Measurements from ENCODE around the gene INSRR. TPM values are rescaled to one million over a fixed set of nuclear protein-coding genes. Genes with fewer than 3 reads are reported as not detected.

INSRR gene
- not detected in 2 replicates for total RNA-seq (2014; rRNA removed; shearing (Covaris generic))

DNA sequence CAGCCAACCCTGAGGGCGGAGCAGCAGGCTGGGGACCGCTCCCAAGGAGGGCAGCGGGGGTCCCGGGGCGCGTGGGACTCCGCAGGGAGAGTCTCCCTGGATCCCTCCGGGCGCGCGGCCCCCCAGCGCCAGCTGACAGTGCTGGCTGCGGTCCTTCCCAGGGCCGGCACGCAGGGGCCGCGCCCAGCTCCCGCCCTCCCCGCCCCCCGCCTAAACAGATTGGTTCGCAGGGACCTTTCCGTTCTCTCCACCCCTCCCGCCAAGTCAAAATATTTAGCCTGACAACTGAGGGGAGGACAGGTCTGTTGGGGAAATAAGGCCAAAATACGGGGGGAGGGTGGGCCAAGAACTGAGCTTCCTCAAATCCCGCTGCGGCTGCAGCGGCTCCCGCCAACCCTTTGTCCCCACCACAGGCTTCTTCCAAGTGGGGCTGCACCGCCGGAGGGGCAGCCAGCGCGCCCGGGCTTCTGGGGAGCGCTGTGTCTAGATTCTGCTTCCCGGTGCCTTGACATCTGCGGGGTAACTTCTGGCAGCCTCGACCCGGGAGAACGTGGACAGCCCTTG, at the start of gene INSRR:
Gene INSRR (minus strand): TSS at position 159 of the 564 bp plus-strand sequence. CDS start 496 bp downstream, outside the sequence.
- Histone ChIP-seq H3K9me3 (replicated peaks) (no peaks in the 10 kb centered on the region), H3K4me1 (peaks cover 4% of the 10 kb centered on the region; the same call in 1 of the 2 replicates), H3K4me3 (peak within 1 kb of the TSS; percentile 40), H3K27me3 (peaks cover 28% of the 10 kb centered on the region), H3K36me3 (no peaks in the 10 kb centered on the region), H3K27ac (no peak within 1 kb of the TSS)
- peak in 1 of 2 experiments; percentile 26 for DNase-seq

DNA sequence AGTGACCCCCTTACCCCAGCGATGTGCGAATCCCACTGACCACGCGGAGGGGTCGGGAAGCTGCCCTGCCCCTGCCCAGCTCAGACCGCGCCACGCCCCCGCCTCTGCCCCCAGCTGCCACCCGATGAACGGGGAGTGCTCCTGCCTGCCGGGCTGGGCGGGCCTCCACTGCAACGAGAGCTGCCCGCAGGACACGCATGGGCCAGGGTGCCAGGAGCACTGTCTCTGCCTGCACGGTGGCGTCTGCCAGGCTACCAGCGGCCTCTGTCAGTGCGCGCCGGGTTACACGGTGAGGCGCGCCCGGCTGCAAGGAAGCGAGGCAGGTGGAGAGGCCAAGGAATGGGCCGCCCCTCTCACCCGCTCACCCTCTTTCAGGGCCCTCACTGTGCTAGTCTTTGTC, 49.6 kb upstream of the INSRR start:
- Histone ChIP-seq H3K4me3 (no peak overlapping the region), H3K27ac (no peak overlapping the region), H3K36me3 (no peaks in the 10 kb centered on the region), H3K9me3 (replicated peaks) (no peaks in the 10 kb centered on the region), H3K27me3 (no peaks in the 10 kb centered on the region), H3K4me1 (no peaks in the 10 kb centered on the region)
- DNase-seq: no peak

DNA sequence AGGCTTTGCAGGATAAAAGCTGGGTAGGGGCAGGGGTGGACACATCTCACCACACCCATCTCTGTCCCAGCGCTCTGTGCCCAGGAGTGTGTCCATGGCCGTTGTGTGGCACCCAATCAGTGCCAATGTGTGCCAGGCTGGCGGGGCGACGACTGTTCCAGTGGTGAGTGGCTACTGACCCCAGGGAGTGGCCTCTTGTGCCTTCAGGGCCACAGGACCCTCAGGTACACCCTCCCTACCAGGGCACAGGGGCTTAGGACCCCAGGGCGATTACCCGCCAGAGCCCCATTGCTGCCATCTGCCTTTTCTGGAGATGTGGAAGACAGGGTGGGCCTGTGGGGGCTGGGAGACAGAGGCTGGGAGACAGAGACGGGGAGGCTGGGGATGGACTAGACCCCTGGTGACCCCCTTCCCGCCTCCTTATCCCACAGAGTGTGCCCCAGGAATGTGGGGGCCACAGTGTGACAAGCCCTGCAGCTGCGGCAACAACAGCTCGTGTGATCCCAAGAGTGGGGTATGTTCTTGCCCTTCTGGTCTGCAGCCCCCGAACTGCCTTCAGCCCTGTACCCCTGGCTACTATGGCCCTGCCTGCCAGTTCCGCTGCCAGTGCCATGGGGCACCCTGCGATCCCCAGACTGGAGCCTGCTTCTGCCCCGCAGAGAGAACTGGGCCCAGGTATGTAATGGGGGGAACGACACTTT, 47.4 kb upstream of the INSRR start:
- Histone ChIP-seq H3K27me3 (no peaks in the 10 kb centered on the region), H3K4me1 (no peaks in the 10 kb centered on the region), H3K27ac (no peak overlapping the region), H3K9me3 (replicated peaks) (no peaks in the 10 kb centered on the region), H3K36me3 (no peaks in the 10 kb centered on the region), H3K4me3 (no peak overlapping the region)
- DNase-seq: no peak

DNA sequence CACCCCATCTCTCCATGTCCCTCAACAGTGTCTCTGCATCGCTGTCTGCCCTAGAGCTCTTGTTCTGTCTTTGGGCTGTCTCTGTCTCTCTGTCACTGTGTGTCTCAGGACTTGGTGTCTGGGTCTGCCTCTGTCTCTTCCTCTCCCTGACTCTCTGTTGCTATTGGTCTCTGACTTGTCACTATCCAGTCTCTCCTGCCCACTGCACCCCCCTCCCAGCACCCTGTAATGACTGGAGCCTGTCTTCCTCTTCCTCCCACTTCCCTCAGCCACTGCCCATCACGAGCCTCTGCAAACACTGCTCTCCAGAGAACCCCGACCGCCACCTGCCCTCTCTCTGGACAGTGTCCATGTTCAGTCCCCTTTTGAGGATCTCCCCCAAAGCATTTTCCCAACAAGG, 46.7 kb upstream of the INSRR start:
- Histone ChIP-seq H3K4me1 (no peaks in the 10 kb centered on the region), H3K27ac (no peak overlapping the region), H3K9me3 (replicated peaks) (no peaks in the 10 kb centered on the region), H3K4me3 (no peak overlapping the region), H3K36me3 (no peaks in the 10 kb centered on the region), H3K27me3 (no peaks in the 10 kb centered on the region)
- no peak for DNase-seq

DNA sequence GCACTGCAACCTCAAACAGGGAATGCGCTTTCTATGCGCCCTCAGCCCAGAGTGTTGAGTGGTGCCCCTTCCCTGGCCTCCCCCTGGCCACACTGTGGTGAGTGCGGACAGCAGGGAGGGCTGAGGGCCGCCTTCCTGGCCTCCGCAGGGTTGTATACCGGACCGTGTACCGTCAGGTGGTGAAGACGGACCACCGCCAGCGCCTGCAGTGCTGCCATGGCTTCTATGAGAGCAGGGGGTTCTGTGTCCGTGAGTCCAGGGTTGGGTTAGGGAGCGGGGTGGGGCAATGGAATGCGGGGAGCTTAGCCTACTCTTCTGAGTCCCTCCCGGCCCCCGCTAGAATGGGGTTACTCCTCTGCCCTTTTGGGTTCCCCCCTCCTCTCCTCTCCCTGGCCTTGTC, 46.3 kb upstream of the INSRR start:
- no peaks in the 10 kb centered on the region for H3K4me1 ChIP-seq
- H3K27ac ChIP-seq: no peak overlapping the region
- no peak overlapping the region for H3K4me3 ChIP-seq
- H3K9me3 ChIP-seq (replicated peaks): no peaks in the 10 kb centered on the region
- H3K36me3 ChIP-seq: no peaks in the 10 kb centered on the region
- DNase-seq: no peak
- H3K27me3 ChIP-seq: no peaks in the 10 kb centered on the region

DNA sequence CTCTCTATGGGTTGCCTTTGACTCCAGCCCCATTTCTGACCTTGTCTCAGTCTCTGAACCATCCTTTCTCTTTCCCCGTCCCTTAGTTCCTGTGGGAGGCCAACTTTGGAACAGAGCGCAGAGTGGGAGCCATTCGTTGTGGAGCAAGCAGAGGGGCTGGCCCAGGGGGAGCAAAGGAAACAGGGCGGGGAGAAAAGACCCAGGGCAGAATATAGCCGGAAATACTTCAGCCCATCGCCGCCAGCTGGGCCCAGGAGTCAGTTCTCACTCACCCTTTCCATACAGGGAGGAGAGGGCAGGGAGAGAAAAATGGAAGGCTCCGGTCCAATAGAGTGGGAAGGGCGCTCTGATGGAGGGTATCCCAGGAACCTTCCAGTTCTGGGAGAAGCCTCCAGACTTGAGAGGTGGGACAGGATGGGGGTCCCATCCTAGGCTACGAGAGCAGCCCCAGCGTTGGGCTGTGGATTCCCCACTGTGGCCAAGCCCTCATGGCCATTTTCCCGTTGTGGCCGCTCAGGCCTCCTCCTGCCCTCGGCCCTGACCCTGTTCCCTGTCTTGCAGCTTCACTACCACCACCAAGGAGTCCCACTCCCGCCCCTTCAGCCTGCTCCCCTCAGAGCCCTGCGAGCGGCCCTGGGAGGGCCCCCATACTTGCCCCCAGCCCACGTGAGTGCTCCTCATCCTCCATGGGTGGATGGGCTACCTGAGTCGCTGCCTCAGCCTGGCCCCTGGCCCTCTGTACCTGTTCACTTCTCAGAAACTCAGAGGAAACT, 45.5 kb upstream of the INSRR start:
- H3K9me3 ChIP-seq (replicated peaks): no peaks in the 10 kb centered on the region
- H3K4me1 ChIP-seq: no peaks in the 10 kb centered on the region
- H3K27me3 ChIP-seq: 0 out of 2 replicates have a peak, but pooled peaks cover 3% of the 10 kb centered on the region
- H3K36me3 ChIP-seq: no peaks in the 10 kb centered on the region
- H3K27ac ChIP-seq: no peak overlapping the region
- no peak for DNase-seq
- H3K4me3 ChIP-seq: no peak overlapping the region

DNA sequence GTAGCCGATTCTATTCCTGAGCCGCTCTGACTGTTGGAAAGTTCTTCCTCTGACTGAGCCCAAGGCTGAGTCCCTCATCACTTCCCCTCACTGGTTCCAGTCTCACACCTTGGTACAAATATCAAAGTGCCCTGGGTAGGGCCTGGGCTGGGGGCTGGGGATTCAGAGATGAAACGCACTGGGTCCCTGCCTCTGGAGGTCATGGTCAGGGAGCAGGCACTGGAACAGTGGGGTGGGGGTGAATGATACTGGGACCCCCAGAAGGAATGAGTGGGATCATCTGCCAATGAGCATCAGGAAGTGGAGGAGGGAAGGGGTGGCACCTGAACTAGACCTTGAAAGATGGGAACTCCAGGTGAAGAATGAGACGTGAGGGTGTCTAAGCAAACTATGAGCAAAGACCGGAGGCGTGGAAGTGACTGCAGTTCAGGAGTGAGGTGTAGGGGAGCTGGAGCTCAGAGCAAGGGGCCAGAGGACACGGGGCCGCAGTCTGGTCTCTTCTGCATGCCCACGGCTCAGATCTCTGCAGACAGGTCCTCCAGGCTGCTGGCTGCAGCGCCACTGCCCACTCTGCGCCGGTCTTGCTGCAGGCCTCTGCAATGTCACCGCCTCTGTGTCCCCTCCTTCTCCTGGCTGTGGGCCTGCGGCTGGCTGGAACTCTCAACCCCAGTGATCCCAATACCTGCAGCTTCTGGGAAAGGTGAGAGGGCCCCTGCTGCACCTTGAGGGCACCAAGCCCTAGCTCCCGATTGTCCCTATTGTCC, 44.6 kb upstream of the INSRR start:
- H3K4me3 ChIP-seq: no peak overlapping the region
- no peak for DNase-seq
- H3K27me3 ChIP-seq: 0 out of 2 replicates have a peak, but pooled peaks cover 3% of the 10 kb centered on the region
- H3K4me1 ChIP-seq: no peaks in the 10 kb centered on the region
- no peaks in the 10 kb centered on the region for H3K36me3 ChIP-seq
- H3K9me3 ChIP-seq (replicated peaks): no peaks in the 10 kb centered on the region
- no peak overlapping the region for H3K27ac ChIP-seq

DNA sequence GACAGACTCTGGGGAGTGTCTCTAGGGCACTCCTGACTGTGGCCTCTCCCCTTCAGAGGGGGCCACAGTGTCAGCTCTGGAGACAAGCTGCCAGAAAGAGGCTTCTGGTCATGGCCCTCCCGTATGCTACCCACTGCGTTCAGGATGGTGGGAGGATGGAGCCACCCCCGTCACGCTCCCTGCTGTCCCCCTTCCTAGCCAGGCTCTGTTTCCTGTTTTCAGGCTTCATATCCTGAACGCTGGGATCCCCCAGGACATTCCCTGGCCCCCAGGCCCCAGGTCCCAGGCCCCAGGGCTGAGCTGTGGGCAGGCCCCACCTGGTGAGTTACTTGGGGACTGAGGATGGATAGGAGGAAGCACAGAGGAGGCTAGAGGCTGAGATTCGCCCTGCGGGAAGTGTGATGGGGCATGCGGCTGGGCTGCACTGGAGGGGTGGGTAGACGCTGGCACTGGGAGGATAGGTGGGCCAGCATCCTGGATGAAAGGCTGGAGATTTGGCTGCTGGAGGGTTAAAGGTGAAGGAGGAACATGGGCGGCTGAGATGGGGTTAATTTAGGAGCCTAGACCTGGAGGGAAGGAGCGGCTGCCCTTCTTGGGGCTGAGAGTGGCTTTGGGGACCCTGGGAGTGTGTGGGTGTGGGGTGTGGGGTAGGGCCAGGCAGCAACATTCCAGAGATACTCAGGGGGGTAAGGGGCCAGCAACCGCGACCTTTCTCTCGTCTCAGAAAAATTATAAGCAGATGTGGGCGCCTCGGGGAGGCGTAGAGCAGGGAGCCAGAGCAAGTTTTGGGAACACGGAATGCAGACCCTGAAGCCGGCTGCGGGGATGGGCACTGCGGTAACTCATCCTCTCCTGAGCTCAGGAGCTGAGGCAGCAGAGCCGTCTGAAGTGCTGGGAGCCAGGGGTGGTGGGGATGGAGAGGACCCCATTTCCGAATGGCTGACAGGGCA, 43.3 kb upstream of the INSRR start:
- Histone ChIP-seq H3K4me3 (no peak overlapping the region), H3K27ac (no peak overlapping the region), H3K27me3 (0 out of 2 replicates have a peak, but pooled peaks cover 3% of the 10 kb centered on the region), H3K9me3 (replicated peaks) (no peaks in the 10 kb centered on the region), H3K36me3 (no peaks in the 10 kb centered on the region), H3K4me1 (peaks cover 3% of the 10 kb centered on the region; the same call in 1 of the 2 replicates)
- DNase-seq: no peak

DNA sequence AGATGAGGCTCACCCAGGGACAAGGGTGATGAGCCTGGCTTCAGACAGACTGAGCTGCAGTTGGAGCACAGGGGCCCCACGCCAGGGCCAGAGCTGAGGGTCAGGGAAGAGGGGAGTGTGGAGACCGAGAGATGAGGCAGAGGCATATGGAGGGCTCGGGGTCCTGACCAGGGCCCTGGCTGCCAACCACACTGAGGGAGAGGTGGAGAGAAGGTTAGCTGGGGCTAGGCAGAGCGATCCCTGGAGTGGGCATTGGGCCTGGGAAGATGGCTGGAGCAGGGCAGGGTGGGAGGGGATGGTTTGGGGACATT, 42.6 kb upstream of the INSRR start:
- Histone ChIP-seq H3K27ac (no peak overlapping the region), H3K36me3 (no peaks in the 10 kb centered on the region), H3K4me1 (peaks cover 9% of the 10 kb centered on the region; the same call in 1 of the 2 replicates), H3K27me3 (0 out of 2 replicates have a peak, but pooled peaks cover 3% of the 10 kb centered on the region), H3K9me3 (replicated peaks) (no peaks in the 10 kb centered on the region), H3K4me3 (no peak overlapping the region)
- no peak for DNase-seq

DNA sequence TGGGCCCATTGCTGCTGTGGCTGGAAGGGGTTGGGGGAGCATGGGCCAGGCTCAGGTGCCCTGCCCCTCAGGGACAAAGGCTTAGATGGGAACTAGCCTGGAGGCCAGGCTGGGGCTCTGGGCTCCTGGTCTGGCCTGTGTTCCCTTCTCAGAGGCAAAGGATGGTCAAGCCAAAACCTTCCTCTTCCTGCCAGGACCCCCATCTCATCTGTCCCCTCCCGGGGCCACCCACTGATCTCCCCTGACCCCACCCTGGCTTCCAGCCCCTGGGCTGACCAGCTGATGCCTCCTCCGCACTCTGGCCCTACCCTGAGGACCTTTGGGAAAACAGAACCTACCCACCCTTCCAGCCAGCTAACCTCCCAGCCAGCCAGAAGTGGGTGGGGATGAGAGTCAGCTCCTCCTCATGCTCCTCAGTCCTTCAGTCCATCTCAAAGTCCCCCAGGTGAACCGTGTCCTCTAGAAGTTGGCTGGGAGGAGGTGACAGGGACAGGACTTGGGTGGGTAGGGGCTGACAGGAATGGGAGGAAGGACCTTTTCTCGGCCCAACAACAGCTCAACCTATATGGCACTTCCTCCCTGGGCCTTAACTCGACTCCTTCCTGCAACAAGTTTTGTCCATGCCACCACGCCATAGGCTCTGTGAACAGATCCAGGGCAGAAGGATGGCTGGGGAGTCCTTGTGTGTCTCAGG, 42.1 kb upstream of the INSRR start:
- H3K4me3 ChIP-seq: no peak overlapping the region
- H3K4me1 ChIP-seq: peaks cover 9% of the 10 kb centered on the region; the same call in 1 of the 2 replicates
- H3K9me3 ChIP-seq (replicated peaks): no peaks in the 10 kb centered on the region
- 0 out of 2 replicates have a peak, but pooled peaks cover 3% of the 10 kb centered on the region for H3K27me3 ChIP-seq
- no peak overlapping the region for H3K27ac ChIP-seq
- no peak for DNase-seq
- H3K36me3 ChIP-seq: no peaks in the 10 kb centered on the region

DNA sequence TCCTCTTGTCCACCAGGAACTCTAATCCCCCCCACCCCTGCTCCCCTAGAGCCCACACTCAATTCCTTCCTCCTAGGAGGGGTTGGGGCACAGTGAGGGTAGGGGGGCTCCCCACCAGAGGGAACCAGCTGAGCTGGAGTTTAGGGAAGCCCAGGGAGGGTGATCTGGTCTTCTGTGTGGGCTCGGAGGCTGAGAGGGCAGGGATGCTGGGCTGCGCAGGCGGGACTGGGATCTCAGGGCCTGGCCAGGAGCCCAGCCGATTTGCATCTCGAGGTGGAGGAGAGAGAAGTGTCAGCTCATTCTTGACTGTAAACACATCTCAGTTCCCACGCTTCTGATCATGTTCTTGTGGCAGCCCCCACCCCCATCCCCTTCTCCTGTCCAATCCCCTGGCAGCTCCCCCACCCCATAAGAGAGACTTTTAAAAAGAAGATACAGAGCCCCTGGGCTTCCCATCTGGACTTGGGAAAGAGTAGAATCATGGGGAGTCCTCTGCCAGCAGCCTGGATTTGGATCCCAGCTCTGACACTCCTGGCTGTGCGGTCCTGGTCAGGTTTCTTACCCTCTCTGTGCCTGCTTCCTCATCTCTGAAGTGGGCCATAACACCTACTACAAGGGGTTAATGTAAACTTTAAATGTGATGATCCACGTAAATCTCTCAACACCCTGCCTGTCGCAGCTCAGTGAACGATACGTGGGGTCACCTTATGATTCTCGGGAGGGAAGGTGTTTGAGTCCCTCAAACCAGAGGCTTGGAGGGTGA, 41.2 kb upstream of the INSRR start:
- Histone ChIP-seq H3K9me3 (replicated peaks) (no peaks in the 10 kb centered on the region), H3K27ac (no peak overlapping the region), H3K4me1 (peaks cover 9% of the 10 kb centered on the region; the same call in 1 of the 2 replicates), H3K27me3 (0 out of 2 replicates have a peak, but pooled peaks cover 3% of the 10 kb centered on the region), H3K36me3 (no peaks in the 10 kb centered on the region), H3K4me3 (no peak overlapping the region)
- DNase-seq: no peak

DNA sequence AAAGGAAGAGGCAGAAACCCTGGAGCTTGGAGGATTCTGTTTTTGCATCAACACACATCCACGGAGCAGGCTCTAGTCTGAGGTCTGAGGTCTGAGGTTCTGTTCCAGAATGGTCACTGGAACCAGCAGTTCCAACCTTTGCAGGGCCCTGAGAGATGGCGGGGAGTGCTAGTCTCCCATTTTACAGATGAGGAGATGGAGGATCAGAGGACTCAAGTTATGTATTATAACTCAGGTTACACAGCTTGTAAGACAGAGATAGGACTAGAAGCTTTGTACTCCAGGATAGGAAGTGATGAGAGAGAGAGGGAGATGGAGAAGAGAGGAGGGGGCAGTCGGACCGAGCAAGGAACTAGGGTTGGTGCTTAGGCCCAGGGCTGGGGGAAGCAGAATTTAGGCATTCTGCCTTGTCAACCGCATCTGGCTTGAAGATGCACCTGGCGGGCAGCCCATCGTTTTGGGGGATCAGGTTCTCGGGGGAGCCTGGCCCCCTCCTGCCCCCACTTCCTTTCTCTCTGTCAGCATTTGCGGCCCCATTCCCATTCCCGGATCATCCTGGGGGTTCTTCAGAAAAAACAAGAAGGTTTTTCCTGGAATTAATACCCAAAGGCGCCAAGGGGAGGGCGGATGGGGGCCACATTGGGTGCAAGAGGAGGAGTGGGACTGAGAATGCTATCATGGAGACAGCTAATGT, 40.2 kb upstream of the INSRR start:
- Histone ChIP-seq H3K9me3 (replicated peaks) (no peaks in the 10 kb centered on the region), H3K4me1 (peaks cover 9% of the 10 kb centered on the region; the same call in 1 of the 2 replicates), H3K27ac (no peak overlapping the region), H3K27me3 (peaks cover 3% of the 10 kb centered on the region; the same call in 1 of the 2 replicates), H3K36me3 (no peaks in the 10 kb centered on the region), H3K4me3 (no peak overlapping the region)
- no peak for DNase-seq

Measured in SJCRH30 (cell line).